Pancreas (tissue), 10 donors: ENCODE data around the gene GDA. TPM values are rescaled to one million over a fixed set of nuclear protein-coding genes. Genes with fewer than 3 reads are reported as not detected.
A peak's percentile ranks its signal among the peaks of the same experiment; 100 is the strongest.

ENCODE experiments used
- ATAC-seq, 4 donors: fragments of 200-7000 bp; cut with Tn5 transposase; one replicate each; pipeline versions ENCODE4 v1.8.0 to v1.9.1; 2020; ENCODE audit warnings: mild to moderate bottlenecking in 4 of 4, moderate library complexity in 4 of 4
- DNase-seq, 6 donors: peaks; one replicate each; pipeline ENCODE4 v3.0.0-alpha.2; 2020
- FAIRE-seq: peaks from 2 replicates; lab custom pipeline; 2012; peaks lifted over from hg19 to GRCh38; lab: Jason Lieb, UNC
- H3K27ac ChIP-seq, 4 donors: fragments of 200-600 bp; sonication (generic); 1 replicate in 3 of 4; 2 replicates in 1 of 4; pipeline versions ENCODE4 v1.5.0 to v1.8.0; 2020
- H3K27me3 ChIP-seq, 4 donors: fragments of 200-600 bp; one replicate each; pipeline ENCODE4 v1.8.0; 2021
- H3K36me3 ChIP-seq, 3 donors: fragments of 200-600 bp; sonication (generic) in 1 of 3; one replicate each; pipeline versions ENCODE4 v1.5.0 to v1.8.0; 2020 to 2021
- H3K4me1 ChIP-seq, 3 donors: fragments of 200-600 bp; one replicate each; pipeline ENCODE4 v1.8.0; 2021
- H3K4me3 ChIP-seq, 4 donors: fragments of 200-600 bp; sonication (generic) in 2 of 4; one replicate each; pipeline versions ENCODE4 v1.5.0 to v1.8.0; 2020 to 2021
- H3K9me3 ChIP-seq, 4 donors: fragments of 200-600 bp; one replicate each; pipeline ENCODE4 v1.8.0; 2021
- WGBS, 2 donors: extraction: QIAGEN DNeasy Blood & Tissue Kit; methylation state at CpG; one replicate each; pipeline ENCODE4 v1.1.7; 2013; 5-methylcytosine and 5-hydroxymethylcytosine counted together
- intact Hi-C, 3 donors: fragments of 100-400 bp; cut with DNase I; formaldehyde crosslinking; loops; one replicate each; pipeline versions ENCODE4 v1.11.1 to v1.14.2; 2022
- polyA plus RNA-seq, 2 donors: library from polyadenylated mRNA; stranded (reverse); fragments of 200-250 nt; gene quantifications; one replicate each; pipeline ENCODE4 v1.2.3, GENCODE V29; 2013
- total RNA-seq, 6 donors: library from RNA; stranded (reverse); fragmentation: NEBNext Ultra II Directional in 4 of 6; extraction: Animal tissue kit (Norgen Biotek cat#: 25700) in 4 of 6; gene quantifications; one replicate each; pipeline versions ENCODE4 v1.2.1 to v1.2.4, GENCODE V29; 2021 to 2023
- TF ChIP-seq, protein P1 (sequence below), 4 donors: fragments of 200-600 bp; sonication (generic) in 3 of 4; IDR thresholded peaks; one replicate each; pipeline versions ENCODE4 v1.5.0 to v1.8.0; 2021; ENCODE audit warnings: antibody characterized with exemption in 4 of 4
- donor health status: healthy with polysubstance abuse.
- donor health status: DM: no; HTN: no; CAD: no; lungs with moderate emphysema.
- donor health status: DM: no; HTN: no; CAD: no.
- donor health status: control.
- donor health status: control.
- donor health status: Bipolar disorder and iron deficiency.
- donor health status: DM: yes; HTN: yes; CAD: no.
- donor health status: DM: no; HTN: no; CAD: no.
- donor health status: DM: no; HTN: no; CAD: no.
- donor health status: DM: yes; HTN: yes; CAD: no.

Gene GDA
- total and polyA plus RNA-seq, 8 donors: 1.0 to 11.6 (median 2.1) TPM

GRCh38 chr9:72203205-72203803 lies 54.1 kb downstream of the GDA start:
- Histone ChIP-seq H3K4me3 (no peak overlapping the region), H3K27me3 (no peaks in the 10 kb centered on the region), H3K4me1 (peaks cover 0 to 7% (median 0%) of the 10 kb centered on the region in 3 donors), H3K27ac (no peak overlapping the region), H3K9me3 (no peaks in the 10 kb centered on the region), H3K36me3 (no peaks in the 10 kb centered on the region)
- TF ChIP-seq, protein P1, sequence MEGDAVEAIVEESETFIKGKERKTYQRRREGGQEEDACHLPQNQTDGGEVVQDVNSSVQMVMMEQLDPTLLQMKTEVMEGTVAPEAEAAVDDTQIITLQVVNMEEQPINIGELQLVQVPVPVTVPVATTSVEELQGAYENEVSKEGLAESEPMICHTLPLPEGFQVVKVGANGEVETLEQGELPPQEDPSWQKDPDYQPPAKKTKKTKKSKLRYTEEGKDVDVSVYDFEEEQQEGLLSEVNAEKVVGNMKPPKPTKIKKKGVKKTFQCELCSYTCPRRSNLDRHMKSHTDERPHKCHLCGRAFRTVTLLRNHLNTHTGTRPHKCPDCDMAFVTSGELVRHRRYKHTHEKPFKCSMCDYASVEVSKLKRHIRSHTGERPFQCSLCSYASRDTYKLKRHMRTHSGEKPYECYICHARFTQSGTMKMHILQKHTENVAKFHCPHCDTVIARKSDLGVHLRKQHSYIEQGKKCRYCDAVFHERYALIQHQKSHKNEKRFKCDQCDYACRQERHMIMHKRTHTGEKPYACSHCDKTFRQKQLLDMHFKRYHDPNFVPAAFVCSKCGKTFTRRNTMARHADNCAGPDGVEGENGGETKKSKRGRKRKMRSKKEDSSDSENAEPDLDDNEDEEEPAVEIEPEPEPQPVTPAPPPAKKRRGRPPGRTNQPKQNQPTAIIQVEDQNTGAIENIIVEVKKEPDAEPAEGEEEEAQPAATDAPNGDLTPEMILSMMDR (IDR thresholded peaks at IDR 0.05): peak in 3 of 4 donors; percentile 8 to 21 (median 15)
- peak; percentile 70 to 95 (median 87) for ATAC-seq
- peak in 3 of 6 donors; percentile 14 to 41 (median 20) for DNase-seq
- FAIRE-seq: no peak
- 69 to 72% methylated on average over 3 of the region's 3 CpGs for WGBS, 2 donors
- intact Hi-C loops: no loop called here

GRCh38 chr9:72204062-72204461 lies 54.8 kb downstream of the GDA start:
- Histone ChIP-seq H3K9me3 (no peaks in the 10 kb centered on the region), H3K36me3 (no peaks in the 10 kb centered on the region), H3K4me1 (peaks cover 0 to 7% (median 0%) of the 10 kb centered on the region in 3 donors), H3K27ac (no peak overlapping the region), H3K27me3 (no peaks in the 10 kb centered on the region), H3K4me3 (no peak overlapping the region)
- intact Hi-C loops: no loop called here
- DNase-seq (no peak), ATAC-seq (no peak), FAIRE-seq (no peak)
- TF ChIP-seq, protein P1 (IDR thresholded peaks at IDR 0.05): no peak
- WGBS, 2 donors: 88 to 94% methylated on average over 7 of the region's 7 CpGs

DNA sequence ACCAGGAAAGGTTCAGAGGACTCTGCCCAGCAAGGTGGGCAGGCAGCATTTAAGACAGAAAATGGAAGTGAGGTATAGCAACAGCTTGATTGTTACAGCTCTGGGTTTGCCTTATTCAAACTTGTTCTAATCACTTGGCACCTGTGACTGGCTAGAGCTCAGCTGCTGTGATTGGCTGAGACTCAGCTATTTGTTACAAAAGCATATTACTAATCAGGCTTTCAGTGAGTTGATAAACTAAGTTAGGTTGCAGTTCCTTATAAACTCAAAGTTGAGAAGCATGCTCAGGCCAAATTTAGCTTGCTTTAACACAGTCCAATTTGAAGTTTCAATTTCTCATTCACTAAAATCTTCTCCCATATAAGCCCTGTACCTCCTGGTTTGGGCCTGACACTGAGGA lies 56.3 kb downstream of the GDA start:
- no peaks in the 10 kb centered on the region for H3K36me3 ChIP-seq
- no peaks in the 10 kb centered on the region for H3K27me3 ChIP-seq
- TF ChIP-seq, protein P1 (IDR thresholded peaks at IDR 0.05): no peak
- FAIRE-seq (no peak), DNase-seq (peak in 3 of 6 donors; percentile 16 to 23 (median 21)), ATAC-seq (peak; percentile 69 to 87 (median 80))
- no peak overlapping the region for H3K27ac ChIP-seq
- no peaks in the 10 kb centered on the region for H3K9me3 ChIP-seq
- H3K4me1 ChIP-seq: peaks cover 0 to 7% (median 0%) of the 10 kb centered on the region in 3 donors
- intact Hi-C loops: no loop called here
- no peak overlapping the region for H3K4me3 ChIP-seq

DNA sequence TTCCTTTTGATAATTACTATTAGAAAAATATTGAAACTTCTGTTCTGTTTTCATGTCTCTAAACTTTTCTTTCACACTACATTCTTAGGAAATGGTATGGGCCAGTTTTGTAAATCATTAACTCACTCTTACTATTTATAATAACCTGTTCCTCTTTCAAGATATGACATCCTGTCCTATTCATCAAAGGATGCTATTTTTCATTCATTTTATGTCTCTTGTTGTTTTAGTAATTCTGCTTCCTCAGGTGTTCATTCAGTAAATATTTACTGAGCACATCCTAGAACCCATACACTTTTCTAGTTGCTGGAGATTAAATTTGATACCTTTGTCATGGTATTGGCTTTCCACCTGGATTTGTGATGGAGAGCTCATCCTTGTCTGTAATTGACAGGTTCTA lies 58.0 kb downstream of the GDA start:
- Histone ChIP-seq H3K27me3 (peaks cover 0 to 4% (median 0%) of the 10 kb centered on the region in 4 donors), H3K9me3 (no peaks in the 10 kb centered on the region), H3K4me1 (peaks cover 0 to 7% (median 0%) of the 10 kb centered on the region in 3 donors), H3K4me3 (no peak overlapping the region), H3K27ac (no peak overlapping the region), H3K36me3 (no peaks in the 10 kb centered on the region)
- TF ChIP-seq, protein P1 (IDR thresholded peaks at IDR 0.05): no peak
- DNase-seq (no peak), ATAC-seq (peak in 2 of 4 donors; percentile 21 to 53), FAIRE-seq (no peak)
- intact Hi-C loops: no loop called here

- H3K9me3 ChIP-seq: no peaks in the 10 kb centered on the region
- H3K4me3 ChIP-seq: no peak overlapping the region
- H3K4me1 ChIP-seq: peaks cover 0 to 3% (median 0%) of the 10 kb centered on the region in 3 donors
- H3K27me3 ChIP-seq: peaks cover 0 to 4% (median 0%) of the 10 kb centered on the region in 4 donors
- no peaks in the 10 kb centered on the region for H3K36me3 ChIP-seq
- intact Hi-C loops: no loop called here
- 58 to 65% methylated on average over 6 of the region's 6 CpGs for WGBS, 2 donors
- TF ChIP-seq, protein P1 (IDR thresholded peaks at IDR 0.05): no peak
- no peak for ATAC-seq
- no peak for FAIRE-seq
- H3K27ac ChIP-seq: no peak overlapping the region
- DNase-seq: no peak
Measured at GRCh38 chr9:72210522-72210921, 61.3 kb downstream of the GDA start.
